Amygdala (tissue), 56 donors: ENCODE measurements around the gene PHF21B.
"Not testable (repeated sequence)": the region's sequence is repeated elsewhere in the genome, so short reads cannot be mapped to it uniquely, and the experiment has no call there.

Experiments
- DNase-seq, 56 donors: peaks; one replicate each; lab custom pipeline; 2025; lab: John Stamatoyannopoulos, UW

PHF21B gene

DNA sequence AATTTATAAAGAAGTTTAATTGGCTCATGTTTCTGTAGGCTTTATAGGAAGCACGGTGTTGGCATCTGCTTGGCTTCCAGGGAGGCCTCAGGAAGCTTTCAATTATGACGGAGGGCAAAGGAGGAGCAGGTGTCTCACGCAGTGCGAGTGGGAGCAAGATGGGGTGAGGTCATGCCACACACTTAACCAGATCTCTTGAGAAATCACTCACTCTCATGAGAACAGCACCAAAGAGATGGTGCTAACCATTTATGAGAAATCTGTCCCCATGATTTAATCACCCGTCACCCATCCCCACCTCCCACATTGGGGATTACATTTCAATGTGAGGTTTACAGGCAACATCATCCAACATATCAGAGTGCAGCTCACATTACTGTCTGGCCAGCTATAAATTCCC lies 153.9 kb downstream of the PHF21B start:
- no peak for DNase-seq

DNA sequence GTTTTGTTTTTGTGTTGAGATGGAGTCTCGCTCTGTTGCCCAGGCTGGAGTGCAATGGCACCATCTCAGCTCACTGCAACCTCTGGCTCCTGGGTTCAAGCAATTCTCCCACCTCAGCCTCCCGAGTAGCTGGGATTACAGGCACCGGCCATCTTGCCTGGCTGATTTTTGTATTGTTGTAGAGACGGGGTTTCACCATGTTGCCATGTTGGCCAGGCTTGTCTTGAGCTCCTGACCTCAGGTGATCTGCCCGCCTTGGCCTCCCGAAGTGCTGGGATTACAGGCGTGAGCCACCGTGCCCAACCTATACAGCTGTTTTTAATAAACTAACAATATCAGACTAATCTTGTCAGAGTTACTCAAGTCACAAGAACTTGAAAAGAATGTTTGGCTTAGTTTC lies 155.2 kb downstream of the PHF21B start:
- DNase-seq: not testable (repeated sequence)

DNA sequence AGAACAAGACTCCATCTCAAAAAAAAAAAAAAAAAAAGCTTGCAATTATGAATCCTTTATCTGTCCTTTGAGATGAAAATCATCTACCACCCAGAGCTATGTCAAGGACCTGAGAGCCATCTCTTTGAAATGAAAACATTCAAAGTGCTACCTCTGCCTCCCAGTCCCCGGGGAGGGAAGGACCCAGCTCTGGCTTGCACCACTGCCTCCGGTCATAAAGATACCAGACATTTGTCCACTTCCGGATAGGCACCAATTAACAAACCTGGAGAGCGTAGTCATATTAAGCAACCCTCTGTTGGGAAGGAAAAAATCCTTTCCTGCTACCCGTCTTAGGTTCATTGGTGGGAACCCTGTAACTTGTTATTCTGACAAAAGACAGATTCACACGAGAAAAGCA lies 158.9 kb downstream of the PHF21B start:
- no peak for DNase-seq

GRCh38 chr22:44848791-44849420 lies 160.9 kb downstream of the PHF21B start:
- no peak for DNase-seq

DNA sequence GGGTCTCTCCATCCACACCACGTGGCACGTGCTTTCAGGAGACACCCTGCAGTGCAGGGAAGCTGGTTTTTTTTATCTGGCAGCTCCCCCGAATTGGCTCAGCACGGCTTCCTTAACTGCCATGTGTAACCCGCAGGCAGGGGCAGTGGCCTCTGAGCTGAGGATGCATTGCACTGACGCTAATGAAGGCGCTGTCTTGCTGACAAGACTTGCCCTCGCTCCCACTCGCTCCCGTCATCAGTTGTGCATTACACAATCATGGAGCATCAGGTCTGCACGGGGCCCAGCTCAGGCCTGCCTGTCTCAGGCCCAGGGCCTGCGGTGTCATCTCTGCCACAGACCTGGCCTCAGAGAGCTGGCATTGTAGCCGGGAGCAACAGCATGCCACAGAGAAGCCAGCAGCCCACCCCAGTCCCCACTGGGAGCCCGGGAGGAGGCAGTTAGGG lies 161.5 kb downstream of the PHF21B start:
- no peak for DNase-seq

GRCh38 chr22:44847892-44848291 lies 161.9 kb downstream of the PHF21B start:
- DNase-seq: no peak

DNA sequence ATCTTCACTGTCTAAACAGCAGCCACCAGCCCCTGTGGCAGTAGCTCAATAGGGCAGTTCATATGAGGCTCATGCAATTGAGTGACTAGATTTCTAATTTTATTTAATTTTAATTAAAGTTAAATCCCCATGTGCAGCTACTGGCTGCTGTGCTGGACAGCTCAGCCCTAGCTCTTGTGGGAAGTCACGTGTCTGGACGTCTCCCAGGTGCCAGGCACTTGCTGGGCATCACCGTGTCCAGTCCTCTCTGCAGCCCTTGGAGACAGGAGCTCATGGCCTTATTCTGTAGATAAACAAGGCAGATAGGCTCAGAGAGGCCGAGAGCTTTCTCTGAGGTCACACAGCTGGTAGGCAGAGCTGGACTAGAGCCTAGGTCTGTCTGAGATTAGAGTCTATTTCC lies 162.4 kb downstream of the PHF21B start:
- DNase-seq: peak in 9 of 56 donors; percentile 3 to 21 (median 9)

- no peak for DNase-seq
Measured at GRCh38 chr22:44846726-44847275, 163.0 kb downstream of the PHF21B start.

- DNase-seq: no peak
Measured at GRCh38 chr22:44845796-44846720, 163.7 kb downstream of the PHF21B start.

- DNase-seq: no peak
Measured at GRCh38 chr22:44845191-44845590, 164.6 kb downstream of the PHF21B start.

GRCh38 chr22:44842417-44842816 lies 167.4 kb downstream of the PHF21B start:
- DNase-seq: no peak

DNA sequence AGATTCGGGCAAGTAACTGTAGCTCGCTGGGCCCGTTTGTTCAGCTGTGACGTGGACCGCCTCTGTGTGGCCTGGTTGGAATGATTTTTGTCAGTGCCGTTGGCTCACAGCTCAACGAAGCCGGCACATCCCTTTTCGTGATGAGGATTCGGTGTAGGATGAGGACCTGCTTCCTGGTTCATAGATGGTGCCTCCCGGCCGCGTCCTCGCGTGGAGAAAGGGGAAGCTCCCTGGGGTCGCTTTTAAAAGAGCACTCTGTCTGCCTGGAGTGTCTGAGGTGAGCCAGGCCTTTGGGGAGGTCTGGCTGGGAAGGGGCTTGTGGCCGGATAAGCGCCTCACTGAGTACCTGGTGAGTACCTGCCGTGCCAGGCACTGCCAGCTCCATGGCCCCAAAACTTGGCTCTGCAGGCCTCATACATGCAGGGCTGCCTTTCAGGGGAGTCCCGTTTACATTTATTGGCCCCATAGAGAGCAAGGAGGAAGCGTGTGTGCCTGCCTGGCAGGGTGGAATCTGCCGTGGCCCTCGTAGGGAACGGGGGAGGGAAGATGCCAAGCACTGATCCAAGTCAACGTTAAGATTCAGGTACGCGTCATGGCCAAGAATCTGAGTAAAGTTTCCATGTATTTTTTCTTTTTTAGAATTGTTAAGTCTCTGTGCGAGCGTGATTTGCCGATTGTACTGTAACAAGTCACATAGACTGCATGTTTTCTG lies 169.0 kb downstream of the PHF21B start:
- no peak for DNase-seq

GRCh38 chr22:44839721-44840120 lies 170.1 kb downstream of the PHF21B start:
- DNase-seq: no peak

DNA sequence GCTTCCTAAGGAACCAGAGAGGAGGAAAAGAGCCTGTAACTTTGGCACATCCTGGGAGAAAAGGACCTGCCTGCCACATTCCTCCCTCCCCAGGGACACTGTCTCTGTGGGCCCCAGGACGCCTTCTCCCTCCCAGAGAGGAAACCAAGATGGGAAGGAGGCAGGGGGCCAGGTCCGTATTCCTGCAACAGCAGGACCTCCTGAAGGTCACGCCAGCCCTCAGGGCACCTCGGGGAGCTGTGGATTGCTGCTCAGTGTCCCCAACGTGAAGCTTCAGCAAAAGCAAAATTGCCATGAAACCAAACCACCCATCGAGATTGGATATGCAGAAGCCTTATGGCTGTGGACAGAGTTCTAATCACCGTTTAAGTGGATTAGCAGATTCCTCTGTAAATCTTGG lies 170.7 kb downstream of the PHF21B start:
- DNase-seq: no peak

- DNase-seq: no peak
Measured at GRCh38 chr22:44838316-44839016, 171.3 kb downstream of the PHF21B start.

DNA sequence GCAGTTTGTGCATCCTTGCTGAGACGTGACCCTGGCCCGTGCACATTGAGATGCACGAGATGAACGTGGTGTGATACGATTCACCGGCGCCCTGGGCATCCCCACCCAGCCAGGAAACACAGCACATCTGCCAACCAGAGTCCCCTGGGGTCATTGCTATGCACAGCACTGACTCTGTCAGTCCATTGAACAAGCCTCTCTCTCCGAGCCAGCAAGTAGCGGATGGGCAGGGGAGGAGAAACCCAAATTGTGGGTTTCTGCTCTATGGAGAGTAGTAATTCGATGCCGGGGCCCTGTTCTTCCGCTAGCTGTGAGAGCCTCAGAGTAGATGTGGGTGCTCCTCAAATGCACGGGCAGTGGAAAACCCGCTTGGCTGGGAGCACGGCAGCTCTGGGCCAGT lies 172.3 kb downstream of the PHF21B start:
- no peak for DNase-seq

DNA sequence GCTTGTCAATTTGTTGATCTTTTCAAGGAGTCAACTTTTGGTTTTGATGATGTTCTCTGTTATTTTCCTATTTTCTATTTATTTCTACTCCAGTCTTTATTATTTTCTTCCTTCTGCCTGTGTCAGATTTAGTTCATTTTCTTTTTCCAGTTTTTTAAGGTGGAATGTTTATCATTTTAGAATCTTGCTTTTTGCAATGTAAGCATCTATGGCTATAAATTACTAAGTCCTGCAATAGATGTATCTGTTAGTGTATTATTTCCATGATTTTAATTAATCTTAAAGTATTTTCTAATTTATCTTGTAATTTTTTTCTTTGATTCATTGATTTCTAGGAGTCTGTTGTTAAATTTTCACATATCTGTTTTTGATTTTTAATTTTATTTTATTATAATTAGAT lies 175.7 kb downstream of the PHF21B start:
- no peak for DNase-seq

DNA sequence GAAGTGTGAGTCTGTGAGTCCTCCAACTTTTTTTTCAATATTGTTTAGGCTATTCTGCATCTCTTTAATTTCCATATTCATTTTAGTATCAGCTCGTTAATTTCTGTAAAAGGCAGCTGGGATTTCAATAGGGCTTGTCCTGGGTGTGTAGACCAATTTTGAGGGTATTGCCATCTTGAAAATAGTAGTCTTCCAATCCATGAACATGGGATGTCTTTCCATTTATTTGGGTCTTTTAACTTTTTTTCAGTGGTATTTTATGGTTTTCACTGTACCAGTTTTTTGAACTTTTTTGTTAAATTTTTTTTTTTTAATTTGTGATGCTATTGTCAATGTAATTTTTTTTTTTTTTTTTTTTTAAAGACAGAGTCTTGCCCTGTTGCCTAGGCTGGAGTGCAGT lies 177.9 kb downstream of the PHF21B start:
- no peak for DNase-seq
